Peyer's patch (tissue), 4 donors: ENCODE results near the gene FNBP1.

Experiments used
- CTCF ChIP-seq, 6 experiments: fragments of 450-650 bp in 4 of 6; fragments of 200-600 bp in 2 of 6; sonication (generic) in 1 of 6; IDR thresholded peaks; one replicate each; pipeline ENCODE4 v1.5.1; 2017 to 2019; ENCODE audit warnings: antibody characterized with exemption in 6 of 6, mild to moderate bottlenecking in 3 of 6, moderate library complexity in 1 of 6
- POLR2A ChIP-seq, 2 donors: fragments of 450-650 bp; IDR thresholded peaks; one replicate each; pipeline ENCODE4 v1.5.1; 2017; ENCODE audit warnings: antibody characterized with exemption in 2 of 2, mild to moderate bottlenecking in 2 of 2, moderate library complexity in 2 of 2

GRCh38 chr9:129899620-129900019 is 143.4 kb downstream of the FNBP1 start:
- no peak for TF ChIP-seq CTCF (IDR thresholded peaks at IDR 0.05)
- no peak for TF ChIP-seq POLR2A (IDR thresholded peaks at IDR 0.05)
